Esophagus mucosa (tissue), 1 donor: ENCODE data around the gene EPB42. TPM values are rescaled to one million over a fixed set of nuclear protein-coding genes. Genes with fewer than 3 reads are reported as not detected.
"Not testable (repeated sequence)": the region's sequence is repeated elsewhere in the genome, so short reads cannot be mapped to it uniquely, and the experiment has no call there.

Experiments
- ATAC-seq: fragments of 200-7000 bp; cut with Tn5 transposase; one replicate; pipeline ENCODE4 v1.9.1; 2020
- total RNA-seq: library from RNA; stranded (reverse); gene quantifications from one replicate; pipeline ENCODE4 v1.2.4, GENCODE V29; 2023
- donor health status: DM: yes; HTN: yes; CAD: no.

The EPB42 gene
- total RNA-seq, 1 donor from 2014 or later = not detected

DNA sequence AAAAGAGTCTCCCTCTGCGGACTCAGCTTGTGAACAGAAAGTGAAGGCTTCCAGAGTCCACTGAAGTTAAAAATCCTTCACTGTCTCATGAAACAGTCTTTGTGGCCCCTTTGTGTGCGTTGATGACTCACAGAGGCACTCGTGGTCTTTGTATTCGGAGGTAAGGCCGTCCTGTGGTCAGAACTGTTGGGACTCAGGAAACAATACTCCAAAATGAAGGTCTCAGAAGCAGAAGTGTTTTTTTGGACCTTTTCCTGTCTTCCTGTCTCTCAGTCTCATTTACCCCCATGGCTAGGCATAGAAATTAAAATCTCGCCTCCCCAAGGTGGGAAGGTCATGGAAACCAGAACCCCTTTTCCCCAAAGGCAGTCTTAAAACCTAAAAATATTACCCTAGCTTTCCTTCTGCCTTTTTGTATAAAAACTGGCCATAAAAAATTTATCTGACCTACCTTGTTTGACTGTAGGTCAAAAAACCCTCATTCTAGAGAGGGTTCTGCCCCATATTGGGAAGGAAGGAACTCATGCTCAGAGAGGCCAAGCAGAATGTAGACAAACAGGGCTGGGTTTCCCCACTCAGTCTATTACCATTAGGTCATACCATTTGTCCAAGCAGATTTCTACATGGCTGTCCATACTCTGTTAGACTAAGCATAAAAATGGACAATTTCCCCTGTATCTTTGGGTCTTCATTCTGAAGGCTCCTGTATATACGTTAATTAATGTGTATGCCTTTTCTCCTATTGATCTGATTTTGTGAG, 19.1 kb upstream of the EPB42 start:
- no peak for ATAC-seq

DNA sequence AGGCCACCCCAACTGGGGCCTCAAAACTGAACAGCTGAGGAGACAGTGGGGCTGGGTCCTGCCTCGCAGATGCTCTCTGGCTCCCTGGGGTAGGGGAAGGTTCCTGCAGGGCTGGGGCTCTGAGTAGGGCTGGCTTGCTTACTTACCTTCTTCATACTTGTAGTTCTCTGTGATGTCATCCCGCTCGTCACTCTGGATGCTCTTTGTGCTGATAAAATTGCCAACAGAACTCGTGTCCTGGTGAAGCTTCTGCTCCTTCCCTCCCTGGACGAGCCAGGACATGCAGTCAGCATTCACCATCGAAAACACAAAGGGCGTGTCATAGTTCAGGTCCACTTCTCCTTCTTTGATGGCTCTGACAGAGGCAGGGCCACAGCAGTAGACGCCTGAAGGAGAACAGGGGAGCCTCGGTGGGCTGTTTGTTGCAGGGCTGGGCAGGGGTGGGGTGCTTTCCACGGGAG, 17.9 kb upstream of the EPB42 start:
- peak; percentile 71 for ATAC-seq

DNA sequence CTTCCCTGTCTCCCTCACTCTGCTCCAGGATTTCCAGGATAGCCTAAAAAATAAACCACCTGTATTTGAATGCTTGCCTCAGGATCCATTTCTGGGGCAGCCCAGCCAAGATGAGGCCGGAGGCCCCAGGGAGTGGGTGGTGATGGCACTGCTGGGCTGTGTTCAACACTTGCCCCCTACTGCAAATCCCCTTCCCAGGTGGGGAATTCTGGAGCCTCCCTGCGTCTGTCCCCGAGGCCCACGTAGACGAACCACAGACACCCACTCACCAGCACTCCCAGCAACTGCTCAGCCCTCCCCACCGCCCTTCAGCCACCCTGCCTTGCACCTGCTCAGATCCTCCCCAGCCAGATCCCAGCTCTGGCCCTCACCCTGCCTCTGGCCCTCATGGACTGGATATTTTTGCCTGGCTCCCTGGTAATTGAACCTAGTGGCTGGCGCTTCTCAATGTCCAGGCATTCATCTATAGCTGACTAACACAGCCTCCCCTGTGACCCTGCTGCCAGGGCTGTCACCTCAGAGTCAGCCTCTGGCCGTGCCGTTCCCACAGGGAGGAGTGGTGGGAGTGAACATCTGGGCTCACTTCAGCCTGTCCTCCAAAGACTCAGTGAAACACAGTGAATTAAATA, 17.1 kb upstream of the EPB42 start:
- no peak for ATAC-seq

DNA sequence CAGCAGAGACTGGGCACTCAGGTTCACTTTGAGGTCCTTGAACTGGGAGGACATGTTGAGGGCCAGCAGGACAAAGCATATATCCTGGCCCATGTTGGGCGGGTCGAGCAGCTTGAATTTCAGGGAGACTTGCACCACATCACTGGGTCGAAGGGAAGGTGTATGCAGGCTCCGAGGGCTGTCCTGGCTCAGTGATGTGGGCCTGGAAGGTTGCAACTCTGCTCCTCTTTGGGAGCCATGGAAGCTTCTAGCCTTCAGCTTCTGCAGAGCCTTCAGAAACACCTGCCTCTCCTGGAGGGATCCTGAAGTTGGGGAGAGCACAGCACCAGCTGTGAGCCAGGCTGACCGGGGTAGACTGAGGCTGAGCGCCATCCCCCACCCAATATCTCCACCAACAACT, 14.7 kb upstream of the EPB42 start:
- no peak for ATAC-seq

DNA sequence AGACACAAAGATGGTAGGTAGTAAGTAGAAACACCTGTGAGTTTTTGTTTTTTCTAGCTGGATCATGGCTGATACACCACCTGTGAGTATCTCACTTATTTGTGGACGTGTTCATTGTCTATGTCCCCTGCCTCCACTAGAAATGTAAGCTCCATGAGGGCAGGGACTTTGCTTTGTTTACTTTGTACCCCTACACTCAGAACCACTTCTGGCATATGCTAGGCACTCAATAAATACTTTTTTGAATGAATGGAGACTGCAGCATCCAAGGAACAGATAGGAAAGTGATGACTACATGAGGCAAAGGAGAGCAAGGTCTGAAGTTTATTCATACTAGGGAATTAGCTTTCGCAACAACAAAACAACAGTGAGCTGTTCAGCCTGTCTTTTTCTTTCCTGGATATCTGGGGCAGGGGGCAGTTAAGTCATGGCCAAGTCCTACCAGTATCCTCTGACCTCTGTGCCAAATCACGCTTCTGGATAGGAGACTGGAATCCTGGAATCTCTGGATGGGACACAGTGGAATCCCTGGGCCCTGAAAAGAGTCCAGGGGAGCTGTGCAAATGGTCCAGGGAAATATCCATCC, 11.6 kb upstream of the EPB42 start:
- ATAC-seq = no peak

DNA sequence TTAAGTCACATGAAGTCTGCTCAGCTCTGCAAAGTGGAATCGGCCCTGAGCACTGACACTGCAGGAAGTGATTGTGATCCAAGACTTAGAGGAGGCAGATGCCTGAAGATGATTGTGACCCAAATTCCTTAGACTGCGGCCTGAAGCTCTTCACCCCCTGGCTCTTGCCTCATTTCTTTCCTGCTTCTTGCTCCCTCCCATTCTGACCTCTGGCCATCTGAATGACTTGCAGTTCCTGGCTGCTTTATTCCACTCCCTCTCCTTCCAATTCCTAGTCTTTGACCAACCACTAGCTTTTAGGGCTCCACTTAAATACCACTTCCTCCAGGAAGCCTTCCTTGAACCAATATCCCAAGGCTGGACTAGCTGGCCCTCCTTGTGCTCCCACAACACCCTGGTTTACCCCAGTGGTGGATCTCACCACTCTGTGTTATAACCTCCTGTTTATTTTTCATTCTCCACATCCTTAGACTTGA, 9.9 kb upstream of the EPB42 start:
- no peak for ATAC-seq

DNA sequence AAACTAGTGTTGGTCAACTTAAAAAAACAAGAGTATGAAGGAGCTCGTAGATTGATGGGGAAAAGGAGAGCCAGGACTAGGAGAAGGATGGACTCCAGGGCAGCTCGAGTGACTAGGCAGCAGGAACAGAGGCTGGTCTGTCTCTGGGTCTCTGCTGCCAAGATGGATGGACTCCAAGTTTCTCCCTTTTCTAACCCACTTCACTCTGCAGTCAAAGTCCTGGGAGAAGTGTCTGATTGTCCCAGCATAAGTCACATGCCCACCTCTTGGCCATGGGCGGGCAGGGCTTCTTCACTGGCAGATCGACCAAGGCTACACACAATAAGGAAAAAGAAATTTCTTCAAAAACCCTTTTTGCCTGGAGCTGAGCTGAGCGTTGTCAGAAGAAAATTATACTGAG, 9.2 kb upstream of the EPB42 start:
- no peak for ATAC-seq

DNA sequence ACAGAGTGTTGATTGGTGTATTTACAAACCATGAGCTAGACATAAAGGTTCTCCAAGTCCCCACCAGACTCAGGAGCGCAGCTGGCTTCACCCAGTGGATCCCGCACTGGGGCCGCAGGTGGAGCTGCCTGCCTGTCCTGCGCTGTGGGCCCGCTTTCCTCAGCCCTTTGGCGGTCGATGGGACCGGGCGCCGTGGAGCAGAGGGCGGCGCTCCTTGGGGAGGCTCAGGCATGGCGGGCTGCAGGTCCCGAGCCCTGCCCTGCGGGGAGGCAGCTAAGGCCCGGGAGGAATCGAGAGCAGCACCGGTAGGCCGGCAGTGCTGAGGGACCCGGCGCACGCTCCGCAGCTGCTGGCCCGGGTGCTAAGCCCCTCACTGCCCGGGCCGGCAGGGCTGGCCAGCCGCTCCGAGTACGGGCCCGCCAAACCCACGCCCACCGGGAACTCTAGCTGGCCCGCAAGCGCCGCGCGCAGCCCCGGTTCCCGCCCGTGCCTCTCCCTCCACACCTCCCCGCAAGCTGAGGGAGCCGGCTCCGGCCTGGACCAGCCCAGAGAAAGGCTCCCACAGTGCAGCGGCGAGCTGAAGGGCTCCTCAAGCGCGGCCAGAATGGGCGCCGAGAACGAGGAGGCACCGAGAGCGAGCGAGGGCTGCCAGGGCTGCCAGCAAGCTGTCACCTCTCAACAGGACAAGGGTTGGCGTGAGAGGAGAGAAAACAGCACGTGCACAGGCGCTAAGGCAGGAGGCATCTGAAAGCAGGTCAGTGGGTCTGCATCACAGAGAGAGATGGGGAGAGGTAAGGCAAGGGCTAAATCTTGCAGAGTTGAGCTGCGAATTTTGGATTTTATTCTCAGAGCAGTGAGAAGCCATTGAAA, 5.9 kb upstream of the EPB42 start:
- no peak for ATAC-seq

DNA sequence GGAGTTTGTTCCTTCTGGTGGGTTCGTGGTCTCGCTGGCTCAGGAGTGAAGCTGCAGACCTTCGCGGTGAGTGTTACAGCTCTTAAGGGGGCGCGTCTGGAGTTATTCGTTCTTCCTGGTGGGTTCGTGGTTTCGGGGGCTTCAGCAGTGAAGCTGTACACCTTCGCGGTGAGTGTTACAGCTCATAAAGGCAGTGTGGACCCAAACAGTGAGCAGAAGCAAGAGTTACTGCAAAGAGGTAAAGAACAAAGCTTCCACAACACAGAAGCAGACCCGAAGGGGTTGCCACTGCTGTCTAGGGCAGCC, 5.1 kb upstream of the EPB42 start:
- not testable (repeated sequence) for ATAC-seq

DNA sequence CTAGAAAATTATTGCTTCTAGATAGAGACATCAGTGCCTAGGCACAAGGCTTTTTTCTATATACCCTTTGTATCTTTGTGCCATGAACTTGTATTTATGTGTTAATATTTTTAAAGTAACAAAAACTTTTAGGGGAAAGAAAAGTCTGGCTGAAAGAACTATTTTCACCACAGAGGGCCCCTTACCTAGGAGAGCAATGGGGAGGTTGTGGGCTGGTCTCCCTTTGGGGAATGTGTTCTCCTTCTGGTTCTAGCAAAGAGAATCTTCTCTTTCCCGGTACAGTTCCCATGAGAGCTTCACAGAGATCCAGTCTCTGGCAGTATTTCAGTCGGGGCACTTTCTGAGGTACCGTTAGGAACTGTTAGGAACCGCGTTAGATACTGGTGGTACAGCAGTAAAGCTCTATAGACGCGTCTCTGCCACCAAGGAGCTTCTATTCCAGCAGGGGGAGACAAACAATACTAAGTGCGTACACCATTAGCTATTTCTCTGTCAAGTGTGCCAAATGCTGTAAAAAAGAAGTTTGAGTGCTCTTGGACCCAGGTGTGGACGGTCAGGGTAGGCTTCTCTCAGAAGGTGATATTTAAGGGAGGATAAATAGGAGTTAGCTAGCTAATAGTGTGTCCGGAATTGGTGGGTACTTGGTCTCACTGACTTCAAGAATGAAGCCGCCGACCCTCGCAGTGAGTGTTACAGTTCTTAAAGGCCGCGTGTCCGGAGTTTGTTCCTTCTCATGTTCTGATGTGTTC, 4.6 kb upstream of the EPB42 start:
- ATAC-seq = peak; percentile 86

DNA sequence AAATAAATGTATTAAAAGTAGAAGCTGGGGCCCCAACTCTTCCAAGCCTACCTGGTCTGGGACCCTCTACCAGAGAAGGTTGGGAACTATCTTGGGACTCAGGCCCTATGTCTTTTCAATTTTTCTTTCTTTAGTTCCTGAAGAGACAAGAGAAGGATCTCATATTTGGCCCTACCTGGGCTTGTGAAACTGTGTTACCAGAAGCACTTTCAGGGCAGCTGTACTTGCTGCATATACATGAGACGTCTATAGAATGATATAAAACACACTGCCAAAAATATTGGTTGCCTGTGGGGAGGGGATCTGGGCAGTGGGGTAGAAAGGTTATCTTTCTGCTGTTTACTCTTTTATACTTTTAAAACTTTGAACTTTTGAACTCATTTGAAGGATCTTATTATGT, 604 bp upstream of the EPB42 start:
- ATAC-seq = no peak

DNA sequence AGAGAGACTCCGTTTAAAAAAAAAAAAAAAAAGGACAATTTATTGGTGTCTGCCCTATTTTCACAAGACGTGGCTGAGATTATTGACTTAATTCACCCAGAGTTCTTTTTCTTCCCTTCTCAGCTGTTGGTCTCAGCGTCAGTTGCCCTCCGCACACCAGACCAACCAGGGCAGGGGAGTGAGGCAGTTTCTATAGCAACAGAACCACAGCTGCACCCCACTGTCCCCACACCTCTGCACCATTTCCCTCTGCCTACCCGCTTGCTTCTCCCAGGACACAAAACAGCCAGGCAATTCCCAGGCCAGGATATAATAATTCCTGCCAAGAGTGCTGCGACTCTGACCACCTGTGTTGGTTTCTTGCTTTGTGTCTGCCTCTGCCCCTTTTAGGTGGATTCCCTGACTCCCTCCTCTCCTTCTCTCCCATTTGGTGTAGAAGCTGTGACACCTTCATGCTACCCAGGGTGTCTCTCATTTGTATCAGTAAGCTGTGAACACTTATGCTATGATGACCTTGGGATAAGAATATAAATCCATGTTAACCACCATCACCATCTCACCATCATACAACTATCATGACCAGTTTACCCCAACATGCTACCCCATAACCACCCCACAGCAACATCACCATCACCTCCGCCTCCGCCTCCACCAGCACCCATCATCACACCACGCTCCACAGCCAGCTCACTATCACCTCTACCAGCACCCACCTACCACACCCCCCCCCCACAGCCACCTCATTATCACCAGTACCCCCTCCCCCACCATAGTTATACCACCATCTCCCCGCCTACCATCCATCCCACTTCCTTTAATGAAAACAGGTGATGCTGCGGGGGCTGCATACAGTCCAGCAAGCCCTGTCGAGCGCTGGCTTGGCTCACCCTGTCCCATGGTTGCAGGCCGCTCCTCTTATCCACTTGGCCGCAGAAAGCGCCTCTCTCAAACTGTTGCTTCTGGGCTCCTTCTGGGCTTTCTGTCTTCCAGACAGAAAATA, 589 bp downstream of the EPB42 start:
- ATAC-seq = no peak

DNA sequence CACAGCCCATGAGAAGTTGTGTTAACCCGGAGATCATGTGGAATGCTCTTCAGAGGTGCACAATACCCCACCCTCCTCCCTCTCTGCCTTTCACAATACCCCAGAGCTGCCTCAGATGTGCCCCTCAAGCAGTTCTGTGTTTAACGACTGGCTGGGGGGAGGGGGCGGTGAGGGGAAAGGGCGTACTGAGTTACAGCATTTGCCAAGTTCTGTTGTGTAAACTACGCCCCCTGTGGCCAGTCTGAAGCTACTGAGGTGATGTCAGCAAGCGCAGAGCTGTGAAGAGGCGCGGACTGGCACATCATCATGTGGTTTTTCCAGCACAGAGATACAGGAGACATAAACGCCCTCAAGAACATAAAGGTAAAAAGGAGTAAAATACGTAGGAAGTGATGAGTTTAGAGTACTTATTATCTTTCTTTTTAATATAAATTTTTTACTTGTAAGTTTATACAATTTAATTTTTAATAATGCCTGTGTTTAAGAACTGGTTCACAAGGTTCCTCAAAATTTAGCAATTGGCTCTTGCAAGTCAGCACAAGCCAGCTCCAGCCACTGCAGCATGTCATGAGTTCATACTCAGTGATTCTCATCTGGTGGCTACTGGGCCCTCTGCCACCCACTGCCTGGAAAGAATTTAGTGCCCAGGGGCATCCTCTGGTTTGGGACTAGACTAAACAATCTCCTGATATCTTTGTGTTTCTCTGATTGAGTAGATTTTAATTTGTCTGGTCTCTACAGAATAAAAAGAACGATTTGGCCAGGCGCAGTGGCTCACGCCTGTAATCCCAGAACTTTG, 1.7 kb downstream of the EPB42 start:
- ATAC-seq = peak; percentile 72

DNA sequence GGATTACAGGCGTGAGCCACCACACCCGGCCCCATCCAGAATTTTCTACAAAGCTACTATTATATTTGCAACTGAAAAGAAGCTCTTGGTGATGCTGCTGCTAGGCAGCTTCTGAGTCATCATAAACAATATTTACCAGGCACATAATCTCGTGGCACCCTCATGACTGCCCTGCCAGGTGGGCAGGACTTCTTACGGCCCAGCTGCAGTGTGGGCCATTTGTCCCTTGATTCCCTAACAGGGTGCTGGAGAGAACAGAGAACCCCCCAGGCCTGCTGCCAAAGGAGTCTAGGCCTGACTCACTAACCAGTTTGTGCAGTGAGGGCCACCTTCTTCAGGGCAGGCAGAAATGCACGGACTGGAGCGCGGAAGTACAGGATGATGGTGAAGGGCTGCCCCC, 4.9 kb downstream of the EPB42 start:
- peak; percentile 68 for ATAC-seq

DNA sequence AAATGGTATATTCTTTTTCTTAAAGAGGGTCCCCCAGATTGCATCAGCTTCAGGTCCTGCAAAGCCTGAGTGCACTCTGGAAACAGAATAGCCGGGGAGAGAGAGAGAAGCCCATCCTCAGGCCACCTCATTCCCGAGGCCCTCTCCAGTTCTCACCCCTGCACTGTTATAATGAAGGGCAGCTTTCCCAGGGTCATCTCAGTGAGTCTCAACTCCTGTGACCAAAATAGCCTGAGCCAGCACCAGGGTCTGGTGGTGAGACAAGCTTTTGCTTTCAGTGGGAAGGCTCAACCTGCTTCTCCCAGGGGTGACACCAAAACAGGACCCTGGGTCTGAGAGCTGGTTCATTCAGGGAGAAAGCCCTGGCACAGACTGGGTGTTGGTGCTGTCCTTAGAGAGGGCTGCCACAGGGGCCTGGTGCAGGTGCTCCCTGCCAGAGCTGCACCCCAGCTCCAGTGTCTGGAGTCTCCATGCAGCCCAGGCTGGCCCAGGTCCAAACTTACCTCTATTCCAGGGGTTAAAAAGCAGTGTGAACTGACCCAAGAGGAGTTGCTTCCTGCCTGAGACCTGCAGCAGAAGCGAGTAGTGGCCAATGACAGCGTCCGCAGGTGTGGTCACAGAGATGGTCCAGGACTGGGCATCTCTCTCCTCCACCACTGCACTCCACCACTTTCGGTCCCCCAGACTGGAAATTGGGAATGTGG, 6.1 kb downstream of the EPB42 start:
- ATAC-seq = no peak

DNA sequence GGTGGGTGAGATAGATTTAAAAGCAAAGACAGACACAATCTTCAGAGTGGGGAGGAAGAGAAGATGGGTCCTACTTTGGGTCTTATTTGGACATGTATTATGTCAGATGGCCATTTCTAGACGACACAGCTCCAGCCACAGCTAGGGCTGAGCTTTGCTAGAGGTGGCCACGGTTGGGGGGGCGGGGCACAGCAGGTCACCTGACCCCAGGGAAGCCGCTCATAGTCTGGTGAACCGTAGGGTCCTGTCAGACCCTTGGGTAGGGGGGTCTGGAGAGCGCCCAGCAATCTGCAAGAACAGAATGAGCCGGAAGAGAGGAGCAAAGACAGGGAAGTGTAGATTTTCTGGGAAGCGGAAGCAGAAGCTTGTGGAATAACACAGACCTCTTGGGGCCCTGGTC, 6.6 kb downstream of the EPB42 start:
- ATAC-seq = no peak

DNA sequence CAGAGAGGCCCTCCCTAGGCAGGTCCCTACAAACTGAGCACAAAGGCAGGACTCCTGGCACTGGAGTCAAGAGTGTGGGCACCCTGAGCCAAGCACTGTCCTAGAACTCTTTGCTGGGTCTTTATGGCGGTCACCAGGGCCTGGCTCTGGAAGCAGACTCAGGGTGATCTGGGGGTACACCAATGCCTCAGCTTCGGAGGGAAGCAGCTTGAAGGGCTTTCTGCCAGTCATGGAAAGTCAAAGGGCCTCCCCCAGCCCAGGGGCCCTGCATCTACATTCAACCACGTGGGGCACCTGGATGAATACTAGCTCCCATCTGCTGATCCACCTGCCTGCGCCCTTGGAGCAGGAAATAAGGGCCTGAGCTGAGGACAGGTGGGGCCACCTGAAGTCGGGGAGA, 7.4 kb downstream of the EPB42 start:
- ATAC-seq = no peak

DNA sequence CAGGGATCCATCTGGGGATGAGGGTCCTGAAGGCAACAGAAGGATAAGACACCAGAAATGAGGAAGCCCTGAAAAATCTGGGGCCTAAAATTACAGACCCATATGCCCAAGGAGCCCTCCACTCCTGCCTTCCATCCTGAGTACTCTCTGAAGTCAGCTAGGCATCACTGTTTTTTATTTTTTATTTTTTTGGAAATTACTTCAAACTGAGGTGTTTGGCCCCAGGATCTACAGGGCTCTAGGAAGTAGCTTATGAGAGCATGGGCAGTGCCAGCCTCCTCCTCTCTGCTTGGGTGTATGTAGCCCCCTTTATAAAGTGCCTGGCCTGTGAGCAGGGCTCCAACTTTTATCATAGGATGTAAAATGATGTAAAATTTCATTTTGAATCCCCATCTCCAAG, 7.9 kb downstream of the EPB42 start:
- no peak for ATAC-seq

DNA sequence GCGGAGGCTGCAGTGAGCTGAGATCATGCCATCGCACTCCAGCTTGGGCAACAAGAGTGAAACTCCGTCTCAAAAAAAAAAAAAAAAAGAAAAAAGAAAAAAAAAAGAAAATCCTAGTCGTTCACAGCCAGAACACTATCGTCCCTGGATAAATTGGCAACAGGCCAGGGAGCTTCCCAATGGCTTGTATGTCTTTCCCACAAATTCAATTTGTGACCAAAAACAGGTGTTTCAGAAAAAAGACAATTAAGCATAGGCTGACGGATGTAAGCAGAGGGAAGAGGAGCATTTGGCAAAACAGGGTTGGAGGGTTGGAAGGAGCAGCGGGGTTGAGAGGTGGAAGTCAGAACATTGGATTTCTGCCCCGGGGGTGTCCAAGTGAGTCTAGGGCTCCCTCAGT, 8.5 kb downstream of the EPB42 start:
- no peak for ATAC-seq
